Calu3 (cell line): ENCODE data around the gene DNAJC30. TPM values are rescaled to one million over a fixed set of nuclear protein-coding genes. Genes with fewer than 3 reads are reported as not detected.

Experiments used
- BruUV-seq: library from RNA; stranded (reverse); fragments of 400-500 nt; replicated peaks from 2 replicates; lab custom pipeline; 2021; lab: Mats Ljungman, UMichigan
- CTCF ChIA-PET: fragments of 300-600 bp; sonication (Branson Sonifier 250); formaldehyde crosslinking; loops from one replicate; lab custom pipeline; 2022; ENCODE audit warnings: antibody characterized with exemption; lab: Charles Lee
- DNase-seq: peaks from one replicate; pipeline ENCODE4 v3.0.0; 2022
- H3K27ac Mint-ChIP-seq: one replicate; pipeline ENCODE4 v1.8.0; 2022; ENCODE audit warnings: mixed read lengths; ENCODE audit not compliant: unreplicated experiment
- H3K27me3 Mint-ChIP-seq: one replicate; pipeline ENCODE4 v1.8.0; 2022; ENCODE audit warnings: mixed read lengths; ENCODE audit not compliant: unreplicated experiment
- H3K36me3 Mint-ChIP-seq: one replicate; pipeline ENCODE4 v1.8.0; 2022; ENCODE audit warnings: mild to moderate bottlenecking, moderate library complexity, mixed read lengths; ENCODE audit not compliant: insufficient read depth, unreplicated experiment
- H3K4me1 Mint-ChIP-seq: one replicate; pipeline ENCODE4 v1.8.0; 2022; ENCODE audit warnings: mild to moderate bottlenecking, low read depth, mixed read lengths; ENCODE audit not compliant: unreplicated experiment
- H3K4me3 Mint-ChIP-seq: one replicate; pipeline ENCODE4 v1.8.0; 2022; ENCODE audit warnings: mild to moderate bottlenecking, low read depth, moderate library complexity, mixed read lengths; ENCODE audit not compliant: unreplicated experiment
- H3K9me3 Mint-ChIP-seq: one replicate; pipeline ENCODE4 v1.8.0; 2022; ENCODE audit warnings: low read depth, mixed read lengths; ENCODE audit not compliant: unreplicated experiment
- intact Hi-C: fragments of 100-400 bp; cut with micrococcal nuclease; formaldehyde crosslinking; loops from one replicate; pipeline ENCODE4 v1.10.0; 2022; ENCODE audit not compliant: unreplicated experiment
- microRNA-seq: library from miRNA; unstranded; fragments of <30 nt; microRNA quantifications from one replicate; pipeline ENCODE4 v1.2.0, GENCODE V29; 2022
- total RNA-seq: library from RNA; stranded (reverse); gene quantifications from 2 replicates; pipeline ENCODE4 v1.2.3, GENCODE V29; 2022
- TF ChIP-seq, protein P1 (sequence below): fragments of 200-600 bp; IDR thresholded peaks from one replicate; pipeline ENCODE4 v1.8.0; 2022; ENCODE audit warnings: antibody characterized with exemption; ENCODE audit not compliant: unreplicated experiment

Gene DNAJC30
- total RNA-seq, 1 experiment from 2014 or later: 10.5 TPM

DNA sequence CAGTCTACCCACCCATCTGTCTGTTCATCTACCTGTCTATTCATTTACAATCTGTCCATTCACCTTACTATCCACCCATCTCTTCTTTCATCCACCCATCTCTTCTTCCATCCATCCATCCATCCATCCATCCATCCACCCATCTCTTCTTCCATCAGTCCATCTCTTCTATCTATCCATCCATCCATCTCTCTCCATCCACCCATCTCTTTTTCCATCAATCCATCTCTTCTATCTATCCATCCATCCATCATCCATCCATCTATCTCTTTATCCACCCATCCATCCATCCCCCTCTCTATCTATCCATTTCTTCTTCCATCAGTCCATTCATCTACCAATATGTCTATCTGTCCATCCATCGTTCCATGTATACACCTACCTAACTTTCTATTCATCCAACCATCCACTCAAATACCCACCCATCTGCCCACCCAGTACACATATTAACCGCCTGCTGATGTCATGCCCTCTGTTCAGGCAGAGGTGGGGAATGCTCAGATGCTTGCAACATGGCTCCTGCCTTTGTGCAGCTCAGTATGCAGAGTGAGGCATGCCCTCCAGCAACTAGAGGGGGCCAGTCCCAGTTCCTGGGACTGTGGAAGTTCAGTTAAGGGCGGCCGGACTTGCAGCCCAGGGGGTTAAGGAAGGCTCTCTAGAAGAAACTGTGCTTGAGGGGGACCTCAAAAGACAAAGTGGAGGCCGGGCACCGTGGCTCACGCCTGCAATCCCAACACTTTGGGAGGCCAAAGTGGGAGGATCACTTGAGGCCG lies 47.6 kb downstream of the DNAJC30 start:
- no peak for DNase-seq
- CTCF ChIA-PET: interaction anchor here (0.5 to 0.9 kb wide), 3 partner anchors 17 to 163 kb away, joined by 3 to 4 read pairs (median 3); no protein-coding TSS in a partner anchor
- intact Hi-C loops: no loop called here
- Mint-ChIP-seq H3K27ac (peak overlapping the region; percentile 77), H3K4me3 (no peak overlapping the region), H3K27me3 (peaks cover 13% of the 10 kb centered on the region), H3K9me3 (peaks cover 3% of the 10 kb centered on the region), H3K36me3 (no peaks in the 10 kb centered on the region), H3K4me1 (no peaks in the 10 kb centered on the region)
- TF ChIP-seq, protein P1, sequence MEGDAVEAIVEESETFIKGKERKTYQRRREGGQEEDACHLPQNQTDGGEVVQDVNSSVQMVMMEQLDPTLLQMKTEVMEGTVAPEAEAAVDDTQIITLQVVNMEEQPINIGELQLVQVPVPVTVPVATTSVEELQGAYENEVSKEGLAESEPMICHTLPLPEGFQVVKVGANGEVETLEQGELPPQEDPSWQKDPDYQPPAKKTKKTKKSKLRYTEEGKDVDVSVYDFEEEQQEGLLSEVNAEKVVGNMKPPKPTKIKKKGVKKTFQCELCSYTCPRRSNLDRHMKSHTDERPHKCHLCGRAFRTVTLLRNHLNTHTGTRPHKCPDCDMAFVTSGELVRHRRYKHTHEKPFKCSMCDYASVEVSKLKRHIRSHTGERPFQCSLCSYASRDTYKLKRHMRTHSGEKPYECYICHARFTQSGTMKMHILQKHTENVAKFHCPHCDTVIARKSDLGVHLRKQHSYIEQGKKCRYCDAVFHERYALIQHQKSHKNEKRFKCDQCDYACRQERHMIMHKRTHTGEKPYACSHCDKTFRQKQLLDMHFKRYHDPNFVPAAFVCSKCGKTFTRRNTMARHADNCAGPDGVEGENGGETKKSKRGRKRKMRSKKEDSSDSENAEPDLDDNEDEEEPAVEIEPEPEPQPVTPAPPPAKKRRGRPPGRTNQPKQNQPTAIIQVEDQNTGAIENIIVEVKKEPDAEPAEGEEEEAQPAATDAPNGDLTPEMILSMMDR: no peak
- BruUV-seq: no TSS peak

DNA sequence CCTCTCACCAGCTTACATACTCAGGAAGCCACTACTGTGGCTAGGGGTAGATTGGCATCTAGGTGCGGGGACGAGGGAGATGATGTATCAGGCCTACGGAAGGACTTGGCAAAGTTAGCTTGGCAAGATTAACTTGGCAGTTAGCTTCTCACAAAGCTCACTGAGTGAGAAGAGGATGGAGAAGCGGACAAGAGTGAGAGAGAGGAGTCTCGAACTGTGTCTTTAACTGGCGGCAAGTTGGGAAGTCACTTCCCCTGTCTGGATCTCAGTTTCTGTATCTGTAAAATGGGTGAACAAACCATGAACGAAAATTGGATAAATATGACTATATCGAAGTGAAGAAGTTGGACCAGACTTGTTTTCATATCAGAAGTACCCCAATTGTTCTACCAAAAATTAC lies 49.4 kb downstream of the DNAJC30 start:
- TF ChIP-seq, protein P1: no peak
- Mint-ChIP-seq H3K4me1 (no peaks in the 10 kb centered on the region), H3K9me3 (peaks cover 3% of the 10 kb centered on the region), H3K4me3 (no peak overlapping the region), H3K36me3 (no peaks in the 10 kb centered on the region), H3K27me3 (peaks cover 18% of the 10 kb centered on the region), H3K27ac (no peak overlapping the region)
- CTCF ChIA-PET: no interaction called here
- intact Hi-C loops: no loop called here
- no peak for DNase-seq
- no TSS peak for BruUV-seq

DNA sequence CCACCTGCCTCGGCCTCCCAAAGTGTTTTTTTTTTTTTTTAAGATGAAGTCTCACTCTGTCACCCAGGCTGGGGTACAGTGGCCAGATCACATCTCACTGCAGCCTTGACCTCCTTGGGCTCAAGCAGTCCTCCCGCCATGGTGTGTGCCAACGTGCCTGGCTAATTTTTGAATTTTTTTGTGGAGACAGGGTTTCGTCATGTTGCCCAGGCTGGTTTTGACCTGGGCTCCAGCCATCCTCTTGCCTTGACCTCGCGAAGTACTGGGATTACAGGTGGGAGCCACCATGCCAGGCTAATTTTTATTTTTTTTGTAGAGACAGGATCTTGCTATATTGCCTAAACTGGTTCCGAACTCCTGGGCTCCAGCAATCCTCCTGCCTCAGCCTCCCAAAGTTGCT lies 49.9 kb downstream of the DNAJC30 start:
- BruUV-seq: no TSS peak
- Mint-ChIP-seq H3K9me3 (peaks cover 3% of the 10 kb centered on the region), H3K27ac (no peak overlapping the region), H3K4me3 (no peak overlapping the region), H3K27me3 (peaks cover 23% of the 10 kb centered on the region), H3K36me3 (no peaks in the 10 kb centered on the region), H3K4me1 (no peaks in the 10 kb centered on the region)
- intact Hi-C loops: no loop called here
- no peak for DNase-seq
- TF ChIP-seq, protein P1: no peak
- CTCF ChIA-PET: no interaction called here

GRCh38 chr7:73631558-73631957 lies 51.7 kb downstream of the DNAJC30 start:
- no peaks in the 10 kb centered on the region for H3K4me1 Mint-ChIP-seq
- TF ChIP-seq, protein P1: no peak
- BruUV-seq: no TSS peak
- DNase-seq: no peak
- no peak overlapping the region for H3K4me3 Mint-ChIP-seq
- H3K27ac Mint-ChIP-seq: no peak overlapping the region
- peaks cover 38% of the 10 kb centered on the region for H3K27me3 Mint-ChIP-seq
- H3K36me3 Mint-ChIP-seq: no peaks in the 10 kb centered on the region
- H3K9me3 Mint-ChIP-seq: peaks cover 3% of the 10 kb centered on the region
- CTCF ChIA-PET: no interaction called here
- intact Hi-C loops: no loop called here

Small RNA genes lying within 50 kb of the gene (microRNA-seq; reads per million reads assigned to microRNA genes)
- not detected for gene MIR4284

Other genes with a start within 250 kb of the DNAJC30 start
- gene FZD9, start 249.7 kb downstream of the DNAJC30 start, total RNA-seq: 0.50 and 0.56 TPM in 2 replicates
- gene BAZ1B, start 161.2 kb downstream of the DNAJC30 start, total RNA-seq: 44.6 and 45.1 TPM in 2 replicates
- 37.8 and 44.6 TPM in 2 replicates for gene BCL7B, start 125.8 kb downstream of the DNAJC30 start, total RNA-seq
- 33.3 and 35.9 TPM in 2 replicates for gene TBL2, start 104.9 kb downstream of the DNAJC30 start, total RNA-seq
- gene MLXIPL, start 58.9 kb downstream of the DNAJC30 start, total RNA-seq: 1.1 and 3.0 TPM in 2 replicates
- gene VPS37D, start 15.6 kb downstream of the DNAJC30 start, total RNA-seq: 0.94 and 1.3 TPM in 2 replicates
- gene BUD23, start 144 bp upstream of the DNAJC30 start, total RNA-seq: 73.5 and 75.8 TPM in 2 replicates
- gene STX1A, start 36.2 kb upstream of the DNAJC30 start, total RNA-seq: 26.1 and 26.2 TPM in 2 replicates
- 67.7 and 85.2 TPM in 2 replicates for gene ABHD11, start 55.3 kb upstream of the DNAJC30 start, total RNA-seq
- gene CLDN3, start 86.8 kb upstream of the DNAJC30 start, total RNA-seq: 122 and 135 TPM in 2 replicates
- gene CLDN4, start 147.5 kb upstream of the DNAJC30 start, total RNA-seq: 283 and 325 TPM in 2 replicates
- 14.3 TPM in 2 replicates for gene METTL27, start 159.1 kb upstream of the DNAJC30 start, total RNA-seq
- gene TMEM270, start 177.7 kb upstream of the DNAJC30 start, total RNA-seq: 0.59 and 1.2 TPM in 2 replicates